ENCODE data around the gene ATG2B.

- no peak for TF ChIP-seq SPI1 (IDR thresholded peaks at IDR 0.05; ENCODE audit: low read depth, low read length)
- TF ChIP-seq POLR2A (IDR thresholded peaks at IDR 0.05; ENCODE audit: low read depth, low read length) = no peak
- TF ChIP-seq PAX5 (IDR thresholded peaks at IDR 0.05; ENCODE audit: insufficient read depth, low read length, severe bottlenecking) = no peak
- TF ChIP-seq TAF1 (IDR thresholded peaks at IDR 0.05; ENCODE audit: low read depth, low read length) = no peak
- no peak for TF ChIP-seq POLR2AphosphoS5 (IDR thresholded peaks at IDR 0.05; ENCODE audit: low read depth, low read length)
Observed at GRCh38 chr14:96280104-96280503, 83.0 kb downstream of the ATG2B start.

Data from GM12891 (cell line).